Kidney (tissue), 14 donors: ENCODE results near the gene VTCN1. TPM values are rescaled to one million over a fixed set of nuclear protein-coding genes. Genes with fewer than 3 reads are reported as not detected.

Experiments used
- DNase-seq, 5 donors: peaks; one replicate each; pipeline ENCODE4 v3.0.0-alpha.2; 2013 to 2020
- FAIRE-seq: peaks from 2 replicates; lab custom pipeline; 2012; peaks lifted over from hg19 to GRCh38; lab: Jason Lieb, UNC
- H3K27ac ChIP-seq, 2 donors: one replicate each; pipeline ENCODE4 v1.7.0; 2013; ENCODE audit warnings: low read depth in 2 of 2, low read length in 2 of 2, inconsistent platforms in 1 of 2
- H3K27me3 ChIP-seq: one replicate; pipeline ENCODE4 v1.7.1; 2013; ENCODE audit warnings: low read length, inconsistent platforms; ENCODE audit not compliant: control insufficient read depth, insufficient read depth
- H3K36me3 ChIP-seq, 3 donors: one replicate each; pipeline versions ENCODE4 v1.7.0 to v1.7.1; 2013; ENCODE audit warnings: low read length in 3 of 3, control low read depth in 1 of 3, inconsistent platforms in 1 of 3; ENCODE audit not compliant: insufficient read depth in 3 of 3, control insufficient read depth in 2 of 3
- H3K4me1 ChIP-seq, 3 donors: one replicate each; pipeline versions ENCODE4 v1.7.0 to v1.7.1; 2013; ENCODE audit warnings: low read length in 3 of 3, inconsistent platforms in 1 of 3, low read depth in 1 of 3; ENCODE audit not compliant: control insufficient read depth in 2 of 3, insufficient read depth in 2 of 3
- H3K4me3 ChIP-seq, 3 donors: one replicate each; pipeline versions ENCODE4 v1.7.0 to v1.8.1; 2013; ENCODE audit warnings: low read length in 3 of 3, control low read depth in 1 of 3, inconsistent platforms in 1 of 3
- H3K9ac ChIP-seq, 3 donors: one replicate each; pipeline versions ENCODE4 v1.7.0 to v1.7.1; 2013; ENCODE audit warnings: low read length in 3 of 3, control low read depth in 1 of 3, inconsistent platforms in 1 of 3
- H3K9me3 ChIP-seq, 3 donors: one replicate each; pipeline versions ENCODE4 v1.7.0 to v1.7.1; 2013; ENCODE audit warnings: low read length in 3 of 3, control low read depth in 1 of 3, inconsistent platforms in 1 of 3; ENCODE audit not compliant: control insufficient read depth in 2 of 3, insufficient read depth in 1 of 3
- intact Hi-C: fragments of 100-400 bp; cut with DNase I; formaldehyde crosslinking; loops from one replicate; pipeline ENCODE4 v1.11.1; 2022
- polyA plus RNA-seq: library from polyadenylated mRNA; stranded (reverse); fragments of 350-450 nt; fragmentation: Illumina TruSeq; extraction: RNeasy Lipid Tissue Mini Kit (QIAGEN cat#74804); gene quantifications from one replicate; pipeline ENCODE4 v1.2.3, GENCODE V29; 2014; ENCODE audit warnings: low read depth, low replicate concordance; ENCODE audit not compliant: insufficient read depth
- total RNA-seq: library from RNA; stranded (reverse); fragmentation: NEBNext Ultra II Directional; extraction: Animal tissue kit (Norgen Biotek cat#: 25700); gene quantifications from one replicate; pipeline ENCODE4 v1.2.1, GENCODE V29; 2021
- TF ChIP-seq, protein P1 (sequence below): IDR thresholded peaks from 3 replicates; pipeline ENCODE4 v1.5.1; 2012; ENCODE audit warnings: mild to moderate bottlenecking, moderate library complexity, borderline replicate concordance; ENCODE audit not compliant: insufficient read depth; ENCODE audit errors: extremely low read depth
- donor health status: control.
- donor health status: control.
- donor health status: control.
- donor health status: control.
- donor health status: control.
- donor health status: DM: yes; HTN: yes; CAD: no.
- donor health status: Normal renal cell carcinoma (clear cell type).

The VTCN1 gene
- total and polyA plus RNA-seq, 2 donors from 2014 or later, result 26.5 to 32.6 TPM

DNA sequence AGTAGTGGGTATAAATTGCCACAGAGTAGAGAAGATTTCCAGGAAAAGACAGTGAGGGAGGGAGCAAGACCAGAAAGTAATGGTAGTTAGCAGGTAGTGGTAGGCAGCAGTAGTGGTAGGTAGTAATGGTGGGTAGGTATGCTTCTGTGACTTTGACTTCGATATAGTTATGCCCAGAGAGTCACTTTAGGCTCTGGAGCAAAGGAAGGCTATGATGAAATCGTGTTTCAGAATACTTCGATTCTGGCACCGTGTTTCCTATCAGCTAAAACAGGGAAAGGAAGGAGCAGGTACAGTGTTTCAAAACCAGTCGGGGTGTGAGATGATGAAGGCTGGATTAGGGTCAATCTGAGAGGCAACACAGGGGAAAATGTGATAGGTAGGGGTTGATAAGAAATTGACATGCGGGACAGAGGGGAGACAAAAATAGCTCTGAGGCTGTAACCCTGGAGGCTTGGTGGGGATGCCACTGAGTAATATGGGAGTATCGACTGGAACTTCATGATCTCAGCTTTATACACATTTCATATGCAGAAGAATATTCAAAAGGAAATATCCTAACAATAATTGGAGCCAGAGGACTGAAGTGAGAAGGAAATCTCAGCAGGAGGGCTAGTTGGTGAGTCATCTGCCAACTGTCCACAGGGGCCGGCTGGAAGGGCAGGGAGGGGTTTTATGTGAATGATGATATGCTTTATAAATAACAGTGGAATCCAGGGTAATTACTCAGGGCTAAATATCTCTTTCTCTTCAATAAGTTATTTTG, 64.0 kb downstream of the VTCN1 start:
- no peak overlapping the region for H3K27ac ChIP-seq
- FAIRE-seq, result no peak
- TF ChIP-seq, protein P1, sequence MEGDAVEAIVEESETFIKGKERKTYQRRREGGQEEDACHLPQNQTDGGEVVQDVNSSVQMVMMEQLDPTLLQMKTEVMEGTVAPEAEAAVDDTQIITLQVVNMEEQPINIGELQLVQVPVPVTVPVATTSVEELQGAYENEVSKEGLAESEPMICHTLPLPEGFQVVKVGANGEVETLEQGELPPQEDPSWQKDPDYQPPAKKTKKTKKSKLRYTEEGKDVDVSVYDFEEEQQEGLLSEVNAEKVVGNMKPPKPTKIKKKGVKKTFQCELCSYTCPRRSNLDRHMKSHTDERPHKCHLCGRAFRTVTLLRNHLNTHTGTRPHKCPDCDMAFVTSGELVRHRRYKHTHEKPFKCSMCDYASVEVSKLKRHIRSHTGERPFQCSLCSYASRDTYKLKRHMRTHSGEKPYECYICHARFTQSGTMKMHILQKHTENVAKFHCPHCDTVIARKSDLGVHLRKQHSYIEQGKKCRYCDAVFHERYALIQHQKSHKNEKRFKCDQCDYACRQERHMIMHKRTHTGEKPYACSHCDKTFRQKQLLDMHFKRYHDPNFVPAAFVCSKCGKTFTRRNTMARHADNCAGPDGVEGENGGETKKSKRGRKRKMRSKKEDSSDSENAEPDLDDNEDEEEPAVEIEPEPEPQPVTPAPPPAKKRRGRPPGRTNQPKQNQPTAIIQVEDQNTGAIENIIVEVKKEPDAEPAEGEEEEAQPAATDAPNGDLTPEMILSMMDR, result no peak
- no peaks in the 10 kb centered on the region for H3K4me1 ChIP-seq
- no peaks in the 10 kb centered on the region for H3K9me3 ChIP-seq
- no peak for DNase-seq
- intact Hi-C loops, result no loop called here
- no peak overlapping the region for H3K9ac ChIP-seq
- no peaks in the 10 kb centered on the region for H3K36me3 ChIP-seq
- no peak overlapping the region for H3K4me3 ChIP-seq
- H3K27me3 ChIP-seq, result no peaks in the 10 kb centered on the region

DNA sequence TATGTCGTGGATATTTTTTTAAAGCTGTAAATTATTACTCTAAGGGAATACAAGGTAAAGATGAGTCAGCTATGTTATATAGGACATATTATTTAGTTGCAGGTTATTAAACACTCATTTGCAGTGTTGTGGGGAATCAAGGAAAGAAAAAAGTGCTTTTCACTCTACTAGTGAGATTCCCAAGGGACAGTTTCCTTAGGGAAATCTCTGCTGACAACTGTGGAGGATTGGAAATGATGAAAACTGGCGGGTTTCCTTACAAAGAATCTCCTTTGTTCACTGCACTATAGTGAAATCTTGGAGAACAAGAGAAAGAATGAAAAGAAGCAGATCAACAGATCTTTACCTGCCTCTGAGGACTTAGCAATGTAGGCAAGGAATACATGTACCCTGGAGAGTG, 64.7 kb downstream of the VTCN1 start:
- Histone ChIP-seq H3K4me3 (no peak overlapping the region), H3K27me3 (no peaks in the 10 kb centered on the region), H3K4me1 (no peaks in the 10 kb centered on the region), H3K36me3 (no peaks in the 10 kb centered on the region), H3K27ac (no peak overlapping the region), H3K9ac (no peak overlapping the region), H3K9me3 (no peaks in the 10 kb centered on the region)
- intact Hi-C loops, result no loop called here
- DNase-seq, result no peak
- TF ChIP-seq, protein P1, result no peak
- FAIRE-seq, result no peak

DNA sequence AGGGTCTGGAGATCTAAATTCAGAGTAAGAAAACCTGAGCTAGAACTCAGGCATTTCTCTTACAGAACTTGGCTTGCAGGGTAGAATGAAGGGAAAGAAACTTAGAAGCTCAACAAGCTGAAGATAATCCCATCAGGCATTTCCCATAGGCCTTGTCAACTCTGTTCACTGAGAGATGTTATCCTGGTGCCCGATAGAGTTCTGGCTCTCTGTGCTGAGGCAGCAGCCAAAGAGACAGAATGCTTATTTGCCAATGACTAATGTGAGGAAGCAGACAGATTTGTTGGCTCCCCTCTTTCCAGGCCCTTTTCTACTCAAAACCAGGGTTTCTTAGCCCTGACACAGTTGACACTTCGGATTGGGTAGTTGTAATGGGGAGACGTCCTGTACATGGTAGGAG, 66.9 kb downstream of the VTCN1 start:
- intact Hi-C loops, result no loop called here
- Histone ChIP-seq H3K4me1 (no peaks in the 10 kb centered on the region), H3K4me3 (no peak overlapping the region), H3K9me3 (no peaks in the 10 kb centered on the region), H3K36me3 (no peaks in the 10 kb centered on the region), H3K27me3 (no peaks in the 10 kb centered on the region), H3K27ac (no peak overlapping the region), H3K9ac (no peak overlapping the region)
- DNase-seq (no peak), FAIRE-seq (no peak)
- TF ChIP-seq, protein P1, result no peak

DNA sequence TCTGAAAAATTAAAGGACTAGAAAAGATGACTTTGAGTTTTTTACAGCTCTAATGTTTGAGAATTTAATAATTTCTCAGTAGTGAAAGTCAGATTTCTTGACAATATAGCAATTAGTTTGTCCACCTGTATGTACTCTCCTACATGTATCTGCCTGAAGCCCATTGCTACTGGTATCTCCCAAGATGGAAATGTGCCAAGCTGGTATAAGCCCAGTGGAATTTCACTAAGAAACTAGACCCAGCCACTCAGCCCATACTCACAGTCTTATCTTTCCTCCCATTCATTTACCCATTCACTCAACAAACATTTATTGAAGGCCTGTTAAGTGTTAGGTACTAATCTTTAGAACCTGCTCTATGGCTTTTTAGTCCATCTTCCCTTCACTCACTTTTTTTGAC, 67.6 kb downstream of the VTCN1 start:
- TF ChIP-seq, protein P1, result no peak
- Histone ChIP-seq H3K4me1 (no peaks in the 10 kb centered on the region), H3K27ac (no peak overlapping the region), H3K9me3 (no peaks in the 10 kb centered on the region), H3K27me3 (no peaks in the 10 kb centered on the region), H3K36me3 (no peaks in the 10 kb centered on the region), H3K9ac (no peak overlapping the region), H3K4me3 (no peak overlapping the region)
- DNase-seq, result no peak
- FAIRE-seq, result no peak
- intact Hi-C loops, result no loop called here
